ENCODE measurements around the gene MAD1L1. TPM values are rescaled to one million over a fixed set of nuclear protein-coding genes. Genes with fewer than 3 reads are reported as not detected.

The MAD1L1 gene
- total and polyA plus RNA-seq, 7 donors = 11.7 to 17.5 (median 15.6) TPM

DNA sequence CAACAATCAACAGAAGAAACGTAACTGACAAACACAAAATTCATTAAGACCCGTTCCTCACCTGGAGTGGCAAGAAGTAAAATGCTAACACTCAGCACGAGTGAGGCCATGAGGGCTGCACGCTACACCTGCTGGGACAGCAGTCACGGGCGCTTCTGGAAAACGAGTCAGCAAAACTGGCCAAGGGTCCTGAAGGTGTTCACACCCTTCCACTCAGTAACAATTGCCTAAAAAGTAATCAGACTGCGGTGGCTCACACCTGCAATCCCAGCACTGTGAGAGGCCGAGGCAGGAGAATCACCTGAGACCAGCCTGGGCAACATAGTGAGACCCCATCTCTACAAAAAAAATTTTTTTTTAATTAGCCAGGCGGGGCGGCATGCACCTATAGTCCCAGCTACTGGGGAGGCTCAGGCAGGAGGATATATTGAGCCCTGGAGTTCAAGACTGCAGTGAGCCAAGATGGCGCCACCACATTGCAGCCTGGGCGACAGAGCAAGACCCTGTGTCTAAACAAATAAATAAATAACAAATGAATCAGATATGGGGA is 199.1 kb downstream of the MAD1L1 start:
- 94 to 98% (median 98%) methylated on average over 13 of the region's 13 CpGs for WGBS, 3 donors
- ATAC-seq (no peak), DNase-seq (peak in 1 of 2 donors; percentile 1)
- TF ChIP-seq, protein P1, sequence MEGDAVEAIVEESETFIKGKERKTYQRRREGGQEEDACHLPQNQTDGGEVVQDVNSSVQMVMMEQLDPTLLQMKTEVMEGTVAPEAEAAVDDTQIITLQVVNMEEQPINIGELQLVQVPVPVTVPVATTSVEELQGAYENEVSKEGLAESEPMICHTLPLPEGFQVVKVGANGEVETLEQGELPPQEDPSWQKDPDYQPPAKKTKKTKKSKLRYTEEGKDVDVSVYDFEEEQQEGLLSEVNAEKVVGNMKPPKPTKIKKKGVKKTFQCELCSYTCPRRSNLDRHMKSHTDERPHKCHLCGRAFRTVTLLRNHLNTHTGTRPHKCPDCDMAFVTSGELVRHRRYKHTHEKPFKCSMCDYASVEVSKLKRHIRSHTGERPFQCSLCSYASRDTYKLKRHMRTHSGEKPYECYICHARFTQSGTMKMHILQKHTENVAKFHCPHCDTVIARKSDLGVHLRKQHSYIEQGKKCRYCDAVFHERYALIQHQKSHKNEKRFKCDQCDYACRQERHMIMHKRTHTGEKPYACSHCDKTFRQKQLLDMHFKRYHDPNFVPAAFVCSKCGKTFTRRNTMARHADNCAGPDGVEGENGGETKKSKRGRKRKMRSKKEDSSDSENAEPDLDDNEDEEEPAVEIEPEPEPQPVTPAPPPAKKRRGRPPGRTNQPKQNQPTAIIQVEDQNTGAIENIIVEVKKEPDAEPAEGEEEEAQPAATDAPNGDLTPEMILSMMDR (IDR thresholded peaks at IDR 0.05) = no peak
- Histone ChIP-seq H3K27ac (no peak overlapping the region), H3K4me3 (no peak overlapping the region), H3K9me3 (no peaks in the 10 kb centered on the region), H3K27me3 (ENCODE audit: insufficient read depth in 3 of 3, low read length in 2 of 3) (no peaks in the 10 kb centered on the region), H3K4me1 (no peaks in the 10 kb centered on the region), H3K36me3 (ENCODE audit: insufficient read depth in 1 of 2, low read depth in 1 of 2) (no peaks in the 10 kb centered on the region)
- intact Hi-C loops (cut with DNase I) = no loop called here

DNA sequence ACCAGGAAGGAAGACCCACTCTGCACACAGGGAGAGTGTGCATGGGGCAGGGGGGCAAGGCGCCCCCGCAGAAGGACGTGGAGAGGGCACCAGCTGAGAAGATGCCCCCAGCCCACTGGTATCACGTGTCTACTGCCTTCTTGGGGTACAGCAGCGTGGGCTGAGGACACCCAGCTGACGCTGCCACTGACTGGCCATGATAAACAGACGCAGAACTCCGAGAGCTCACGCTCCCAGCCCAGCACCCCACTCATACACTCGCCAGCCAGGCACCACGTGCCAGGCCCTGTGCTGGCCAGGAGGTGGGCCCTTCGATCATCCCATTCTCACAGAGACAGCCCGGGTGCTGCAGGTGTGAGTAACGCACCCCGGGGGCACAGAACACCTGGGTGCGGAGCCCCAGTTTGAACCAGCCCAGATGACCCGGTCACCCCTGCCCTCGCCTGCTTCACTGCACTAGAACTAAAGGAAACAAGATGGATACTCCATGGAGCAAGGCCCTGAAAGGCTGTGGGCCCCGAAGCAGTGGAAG is 199.8 kb downstream of the MAD1L1 start:
- DNase-seq (peak; percentile 11 to 29), ATAC-seq (no peak)
- TF ChIP-seq, protein P1 (IDR thresholded peaks at IDR 0.05) = no peak
- H3K27me3 ChIP-seq (ENCODE audit: insufficient read depth in 3 of 3, low read length in 2 of 3) = no peaks in the 10 kb centered on the region
- no peak overlapping the region for H3K27ac ChIP-seq
- H3K4me3 ChIP-seq = no peak overlapping the region
- WGBS, 3 donors = 93 to 95% (median 94%) methylated on average over 19 of the region's 19 CpGs
- intact Hi-C loops (cut with DNase I) = no loop called here
- H3K4me1 ChIP-seq = no peaks in the 10 kb centered on the region
- H3K9me3 ChIP-seq = no peaks in the 10 kb centered on the region
- H3K36me3 ChIP-seq (ENCODE audit: insufficient read depth in 1 of 2, low read depth in 1 of 2) = no peaks in the 10 kb centered on the region

DNA sequence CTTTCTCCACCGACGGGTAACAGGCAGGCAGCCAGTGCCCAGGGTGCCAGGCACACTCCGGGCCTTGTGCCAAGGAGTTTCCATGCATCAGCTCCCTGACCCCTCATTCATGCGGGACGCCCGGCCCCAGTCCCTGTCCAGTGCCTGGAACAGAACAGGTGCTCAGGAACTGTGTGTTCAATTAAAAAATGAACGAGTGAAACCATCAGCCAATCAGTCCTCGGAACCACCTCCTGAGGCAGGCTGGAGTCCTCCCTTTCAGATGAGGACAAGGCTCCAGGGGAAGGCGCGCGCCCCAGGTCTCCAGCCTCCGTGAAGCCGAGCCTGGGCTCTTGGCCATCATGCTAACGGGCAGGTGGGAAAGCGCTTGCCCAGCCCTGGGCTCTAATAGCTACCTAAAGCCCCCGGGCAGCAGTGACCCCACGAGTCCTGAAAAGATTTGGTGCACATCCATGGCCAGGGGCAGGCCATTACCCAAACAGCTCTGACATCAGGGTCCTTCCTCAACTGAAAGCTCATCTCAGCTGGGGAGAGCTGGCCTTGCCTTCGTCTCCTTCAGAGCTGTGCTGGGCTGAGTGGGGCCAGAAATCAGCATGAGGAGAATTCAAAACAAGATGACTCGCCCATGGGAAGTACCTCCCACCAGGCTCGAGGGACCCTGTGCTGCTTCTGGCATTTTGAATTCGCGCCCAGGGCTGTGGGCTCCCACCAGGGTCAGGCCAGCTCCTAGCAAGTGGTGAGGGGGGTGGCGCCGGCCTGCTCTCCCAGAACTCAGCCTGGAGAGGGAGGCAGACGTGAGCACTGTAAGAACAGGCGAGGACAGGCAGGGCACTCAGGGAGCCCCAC is 200.5 kb downstream of the MAD1L1 start:
- Histone ChIP-seq H3K27me3 (ENCODE audit: insufficient read depth in 3 of 3, low read length in 2 of 3) (no peaks in the 10 kb centered on the region), H3K4me1 (no peaks in the 10 kb centered on the region), H3K4me3 (no peak overlapping the region), H3K9me3 (no peaks in the 10 kb centered on the region), H3K27ac (no peak overlapping the region), H3K36me3 (ENCODE audit: insufficient read depth in 1 of 2, low read depth in 1 of 2) (no peaks in the 10 kb centered on the region)
- ATAC-seq (peak in 1 of 4 donors; percentile 60), DNase-seq (peak; percentile 15 to 58)
- 61 to 77% (median 62%) methylated on average over 26 of the region's 26 CpGs for WGBS, 3 donors
- intact Hi-C loops (cut with DNase I) = no loop called here
- TF ChIP-seq, protein P1 (IDR thresholded peaks at IDR 0.05) = no peak

DNA sequence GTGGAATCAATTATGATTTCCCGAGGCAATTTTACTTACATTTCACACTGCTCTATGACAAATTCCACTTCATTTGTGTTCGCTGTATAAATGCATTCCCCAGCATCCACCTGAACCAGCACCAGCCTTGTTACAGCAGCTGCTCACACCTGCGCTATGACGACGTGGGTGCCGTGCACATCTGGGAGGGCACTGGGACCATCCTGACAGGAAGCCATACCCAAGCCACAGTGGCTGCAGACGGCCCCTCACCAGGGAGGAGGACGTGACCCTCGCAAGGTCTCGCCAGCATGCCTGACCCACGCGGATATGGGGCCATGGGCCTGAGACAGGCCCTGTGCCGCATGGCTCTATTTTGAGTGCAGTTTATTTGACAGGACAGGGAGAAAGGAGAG is 201.3 kb downstream of the MAD1L1 start:
- TF ChIP-seq, protein P1 (IDR thresholded peaks at IDR 0.05) = no peak
- H3K27me3 ChIP-seq (ENCODE audit: insufficient read depth in 3 of 3, low read length in 2 of 3) = no peaks in the 10 kb centered on the region
- ATAC-seq (peak in 1 of 4 donors; percentile 8), DNase-seq (peak; percentile 7 to 41)
- no peaks in the 10 kb centered on the region for H3K4me1 ChIP-seq
- H3K9me3 ChIP-seq = no peaks in the 10 kb centered on the region
- no peaks in the 10 kb centered on the region for H3K36me3 ChIP-seq (ENCODE audit: insufficient read depth in 1 of 2, low read depth in 1 of 2)
- intact Hi-C loops (cut with DNase I) = no loop called here
- H3K4me3 ChIP-seq = no peak overlapping the region
- no peak overlapping the region for H3K27ac ChIP-seq
- 78 to 85% (median 83%) methylated on average over 13 of the region's 13 CpGs for WGBS, 3 donors
